Fibroblast of villous mesenchyme (primary cell): ENCODE data around the gene PLK2. TPM values are rescaled to one million over a fixed set of nuclear protein-coding genes. Genes with fewer than 3 reads are reported as not detected.

Source experiments
- DNase-seq: peaks from one replicate; pipeline ENCODE4 v3.0.0-alpha.2; 2010; ENCODE audit warnings: low read depth
- H3K4me3 ChIP-seq: 2 replicates; pipeline ENCODE4 v1.5.1; 2011; ENCODE audit warnings: low read depth, mild to moderate bottlenecking, low read length
- CTCF ChIP-seq: IDR thresholded peaks from 2 replicates; pipeline ENCODE4 v1.5.1; 2012; ENCODE audit warnings: low read depth, mild to moderate bottlenecking, low read length; ENCODE audit not compliant: insufficient read depth
- total RNA-seq: library from RNA; depleted of rRNA; stranded (reverse); fragments of >200 nt; gene quantifications from 2 replicates; pipeline ENCODE4 v1.2.3, GENCODE V29; 2012

PLK2 gene
- total RNA-seq, 1 donor = 297 TPM

- no peak overlapping the region for H3K4me3 ChIP-seq
- TF ChIP-seq CTCF = no peak
- DNase-seq = no peak
Measured at GRCh38 chr5:58440901-58441460, 18.9 kb downstream of the PLK2 start.

GRCh38 chr5:58439094-58439644 lies 20.7 kb downstream of the PLK2 start:
- no peak for TF ChIP-seq CTCF
- no peak overlapping the region for H3K4me3 ChIP-seq
- DNase-seq = no peak

GRCh38 chr5:58437661-58438060 lies 22.2 kb downstream of the PLK2 start:
- H3K4me3 ChIP-seq = no peak overlapping the region
- DNase-seq = no peak
- no peak for TF ChIP-seq CTCF

- TF ChIP-seq CTCF = no peak
- no peak overlapping the region for H3K4me3 ChIP-seq
- no peak for DNase-seq
Measured at GRCh38 chr5:58431832-58432231, 28.1 kb downstream of the PLK2 start.

- no peak for DNase-seq
- no peak overlapping the region for H3K4me3 ChIP-seq
- TF ChIP-seq CTCF = no peak
Measured at GRCh38 chr5:58412932-58413331, 47.0 kb downstream of the PLK2 start.

- H3K4me3 ChIP-seq = no peak overlapping the region
- no peak for DNase-seq
- TF ChIP-seq CTCF = no peak
Measured at GRCh38 chr5:58412081-58412480, 47.8 kb downstream of the PLK2 start.

- no peak for DNase-seq
- no peak for TF ChIP-seq CTCF
- H3K4me3 ChIP-seq = no peak overlapping the region
Measured at GRCh38 chr5:58411372-58411771, 48.5 kb downstream of the PLK2 start.
